Esophagus (tissue), 2 donors: ENCODE measurements around the gene ZFHX3. TPM values are rescaled to one million over a fixed set of nuclear protein-coding genes. Genes with fewer than 3 reads are reported as not detected.
A peak's percentile ranks its signal among the peaks of the same experiment; 100 is the strongest.

Source experiments
- H3K27ac ChIP-seq, 2 donors: one replicate each; pipeline ENCODE4 v1.5.1; 2013; ENCODE audit warnings: low read depth in 2 of 2, mild to moderate bottlenecking in 2 of 2, inconsistent platforms in 1 of 2, low read length in 1 of 2, moderate library complexity in 1 of 2
- H3K27me3 ChIP-seq, 2 donors: one replicate each; pipeline ENCODE4 v1.6.1; 2013; ENCODE audit warnings: low read length in 2 of 2, control low read depth in 1 of 2, mild to moderate bottlenecking in 1 of 2; ENCODE audit not compliant: insufficient read depth in 2 of 2, control insufficient read depth in 1 of 2
- H3K36me3 ChIP-seq, 2 donors: one replicate each; pipeline ENCODE4 v1.6.1; 2013; ENCODE audit warnings: low read length in 1 of 2; ENCODE audit not compliant: control insufficient read depth in 2 of 2, insufficient read depth in 2 of 2
- H3K4me1 ChIP-seq, 2 donors: one replicate each; pipeline ENCODE4 v1.6.1; 2013; ENCODE audit warnings: low read length in 1 of 2; ENCODE audit not compliant: control insufficient read depth in 2 of 2, insufficient read depth in 2 of 2
- H3K4me3 ChIP-seq, 2 donors: one replicate each; pipeline ENCODE4 v1.5.1; 2013; ENCODE audit warnings: low read length in 2 of 2, mild to moderate bottlenecking in 2 of 2, low read depth in 1 of 2, moderate library complexity in 1 of 2
- H3K9me3 ChIP-seq, 2 donors: one replicate each; pipeline ENCODE4 v1.6.1; 2013; ENCODE audit warnings: mild to moderate bottlenecking in 2 of 2, low read depth in 1 of 2, low read length in 1 of 2, moderate library complexity in 1 of 2; ENCODE audit not compliant: control insufficient read depth in 2 of 2, insufficient read depth in 1 of 2
- WGBS, 2 donors: extraction: QIAGEN DNeasy Blood & Tissue Kit; methylation state at CpG; one replicate each; pipeline ENCODE4 v1.1.7; 2013; 5-methylcytosine and 5-hydroxymethylcytosine counted together
- polyA plus RNA-seq, 2 donors: library from polyadenylated mRNA; stranded (reverse); fragments of 200-250 nt; gene quantifications; one replicate each; pipeline ENCODE4 v1.2.3, GENCODE V29; 2013
- donor health status: healthy with polysubstance abuse.
- donor health status: Bipolar disorder and iron deficiency.

Gene ZFHX3
- polyA plus RNA-seq, 2 donors, result 0.62 to 1.1 TPM

- 1% methylated on average over 50 to 101 of the region's 101 CpGs for WGBS, 2 donors
- H3K27ac ChIP-seq, result peak overlapping the region; percentile 79 to 89
- H3K27me3 ChIP-seq, result no peaks in the 10 kb centered on the region
- H3K4me3 ChIP-seq, result peak overlapping the region; percentile 79 to 84
- H3K4me1 ChIP-seq, result peaks cover 0 to 3% of the 10 kb centered on the region in 2 donors
- no peaks in the 10 kb centered on the region for H3K36me3 ChIP-seq
- no peaks in the 10 kb centered on the region for H3K9me3 ChIP-seq
Observed at GRCh38 chr16:73057291-73058210, 9.6 kb upstream of the ZFHX3 start.

- H3K4me3 ChIP-seq, result peak overlapping the region in 1 of 2 donors; percentile 84
- no peaks in the 10 kb centered on the region for H3K27me3 ChIP-seq
- H3K4me1 ChIP-seq, result peaks cover 0 to 3% of the 10 kb centered on the region in 2 donors
- H3K36me3 ChIP-seq, result no peaks in the 10 kb centered on the region
- 30 to 45% methylated on average over 6 of the region's 6 CpGs for WGBS, 2 donors
- H3K9me3 ChIP-seq, result no peaks in the 10 kb centered on the region
- peak overlapping the region in 1 of 2 donors; percentile 79 for H3K27ac ChIP-seq
Observed at GRCh38 chr16:73056921-73057290, 9.0 kb upstream of the ZFHX3 start.

- peak overlapping the region in 1 of 2 donors; percentile 84 for H3K4me3 ChIP-seq
- H3K27me3 ChIP-seq, result no peaks in the 10 kb centered on the region
- no peaks in the 10 kb centered on the region for H3K9me3 ChIP-seq
- peak overlapping the region; percentile 74 to 76 for H3K27ac ChIP-seq
- no peaks in the 10 kb centered on the region for H3K36me3 ChIP-seq
- peaks cover 0 to 3% of the 10 kb centered on the region in 2 donors for H3K4me1 ChIP-seq
- WGBS, 2 donors, result 57 to 67% methylated on average over 7 of the region's 7 CpGs
Observed at GRCh38 chr16:73056448-73056847, 8.5 kb upstream of the ZFHX3 start.

GRCh38 chr16:73054813-73055482 lies 7.0 kb upstream of the ZFHX3 start:
- Histone ChIP-seq H3K9me3 (no peaks in the 10 kb centered on the region), H3K36me3 (no peaks in the 10 kb centered on the region), H3K4me1 (peaks cover 0 to 3% of the 10 kb centered on the region in 2 donors), H3K4me3 (peak overlapping the region in 1 of 2 donors; percentile 36), H3K27ac (peak overlapping the region; percentile 72 to 81), H3K27me3 (no peaks in the 10 kb centered on the region)
- WGBS, 2 donors, result 18 to 23% methylated on average over 5 of the region's 5 CpGs

- Histone ChIP-seq H3K9me3 (no peaks in the 10 kb centered on the region), H3K27ac (no peak overlapping the region), H3K4me3 (no peak overlapping the region), H3K27me3 (no peaks in the 10 kb centered on the region), H3K36me3 (no peaks in the 10 kb centered on the region), H3K4me1 (peaks cover 0 to 3% of the 10 kb centered on the region in 2 donors)
- WGBS, 2 donors, result 42 to 52% methylated on average over 6 of the region's 6 CpGs
Observed at GRCh38 chr16:73054498-73054812, 6.5 kb upstream of the ZFHX3 start.

GRCh38 chr16:73054125-73054484 lies 6.2 kb upstream of the ZFHX3 start:
- Histone ChIP-seq H3K36me3 (no peaks in the 10 kb centered on the region), H3K27me3 (no peaks in the 10 kb centered on the region), H3K4me3 (no peak overlapping the region), H3K4me1 (peaks cover 0 to 3% of the 10 kb centered on the region in 2 donors), H3K9me3 (no peaks in the 10 kb centered on the region), H3K27ac (peak overlapping the region in 1 of 2 donors; percentile 2)
- 49 to 56% methylated on average over 10 of the region's 10 CpGs for WGBS, 2 donors

- Histone ChIP-seq H3K36me3 (no peaks in the 10 kb centered on the region), H3K27ac (peak overlapping the region; percentile 29 to 45), H3K4me1 (peaks cover 0 to 3% of the 10 kb centered on the region in 2 donors), H3K9me3 (no peaks in the 10 kb centered on the region), H3K27me3 (no peaks in the 10 kb centered on the region), H3K4me3 (no peak overlapping the region)
- WGBS, 2 donors, result 56 to 63% methylated on average over 16 of the region's 16 CpGs
Observed at GRCh38 chr16:73053364-73054124, 5.6 kb upstream of the ZFHX3 start.

- Histone ChIP-seq H3K4me3 (no peak overlapping the region), H3K27me3 (no peaks in the 10 kb centered on the region), H3K27ac (peak overlapping the region; percentile 29 to 45), H3K36me3 (no peaks in the 10 kb centered on the region), H3K4me1 (peaks cover 0 to 3% of the 10 kb centered on the region in 2 donors), H3K9me3 (no peaks in the 10 kb centered on the region)
- 79 to 81% methylated on average over 4 of the region's 4 CpGs for WGBS, 2 donors
Observed at GRCh38 chr16:73053038-73053363, 5.1 kb upstream of the ZFHX3 start.

- Histone ChIP-seq H3K27me3 (no peaks in the 10 kb centered on the region), H3K36me3 (no peaks in the 10 kb centered on the region), H3K27ac (peak overlapping the region in 1 of 2 donors; percentile 47), H3K4me1 (peaks cover 0 to 3% of the 10 kb centered on the region in 2 donors), H3K4me3 (no peak overlapping the region), H3K9me3 (no peaks in the 10 kb centered on the region)
- WGBS, 2 donors, result 85 to 89% methylated on average over 9 of the region's 9 CpGs
Observed at GRCh38 chr16:73052576-73052975, 4.6 kb upstream of the ZFHX3 start.
